ENCODE measurements around the gene EVX1. TPM values are rescaled to one million over a fixed set of nuclear protein-coding genes. Genes with fewer than 3 reads are reported as not detected.

Gene EVX1
- total RNA-seq, 1 donor: not detected

DNA sequence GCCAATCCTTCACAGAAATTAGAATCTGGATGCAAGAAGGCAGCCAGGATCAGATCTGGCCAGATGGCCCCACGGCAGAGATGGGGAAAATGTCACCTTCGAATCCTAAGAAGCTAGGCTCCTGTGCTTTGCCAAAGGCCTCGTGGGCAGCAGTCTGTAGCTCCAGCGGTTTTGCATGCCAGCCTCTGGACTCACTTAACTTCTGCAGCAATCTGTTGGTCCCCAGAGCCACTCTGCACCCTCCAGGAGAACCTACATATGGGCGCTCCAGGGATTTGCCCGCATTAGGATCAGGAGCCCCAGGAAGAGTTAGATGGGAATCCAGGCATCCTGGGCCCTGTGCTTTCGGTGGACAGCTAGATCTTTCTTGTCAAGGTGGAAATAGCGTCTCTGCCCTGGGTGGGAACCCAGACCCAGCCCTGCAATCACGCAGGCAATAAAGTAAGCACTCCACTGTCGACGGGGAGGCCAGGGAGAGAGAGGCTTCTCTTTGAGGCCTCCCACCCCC is 32.6 kb upstream of the EVX1 start:
- Histone ChIP-seq H4K20me1 (ENCODE audit: insufficient read depth, low read length) (no peaks in the 10 kb centered on the region), H3K27me3 (ENCODE audit: insufficient read depth, low read length) (peaks cover 11% of the 10 kb centered on the region), H3K36me3 (ENCODE audit: insufficient read depth, low read length) (no peaks in the 10 kb centered on the region), H3K4me3 (ENCODE audit: insufficient read depth, low read length) (peak overlapping the region; percentile 67), H2AFZ (ENCODE audit: low read length) (peak overlapping the region; percentile 86), H3K27ac (ENCODE audit: low read depth, low read length) (no peak overlapping the region), H3K79me2 (ENCODE audit: insufficient read depth, low read length) (no peaks in the 10 kb centered on the region), H3K9me3 (ENCODE audit: low read depth, low read length) (no peaks in the 10 kb centered on the region), H3K4me1 (ENCODE audit: insufficient read depth, low read length) (peaks cover 12% of the 10 kb centered on the region), H3K4me2 (ENCODE audit: insufficient read depth, low read length) (peak overlapping the region; percentile 85)
- TF ChIP-seq, protein P1, sequence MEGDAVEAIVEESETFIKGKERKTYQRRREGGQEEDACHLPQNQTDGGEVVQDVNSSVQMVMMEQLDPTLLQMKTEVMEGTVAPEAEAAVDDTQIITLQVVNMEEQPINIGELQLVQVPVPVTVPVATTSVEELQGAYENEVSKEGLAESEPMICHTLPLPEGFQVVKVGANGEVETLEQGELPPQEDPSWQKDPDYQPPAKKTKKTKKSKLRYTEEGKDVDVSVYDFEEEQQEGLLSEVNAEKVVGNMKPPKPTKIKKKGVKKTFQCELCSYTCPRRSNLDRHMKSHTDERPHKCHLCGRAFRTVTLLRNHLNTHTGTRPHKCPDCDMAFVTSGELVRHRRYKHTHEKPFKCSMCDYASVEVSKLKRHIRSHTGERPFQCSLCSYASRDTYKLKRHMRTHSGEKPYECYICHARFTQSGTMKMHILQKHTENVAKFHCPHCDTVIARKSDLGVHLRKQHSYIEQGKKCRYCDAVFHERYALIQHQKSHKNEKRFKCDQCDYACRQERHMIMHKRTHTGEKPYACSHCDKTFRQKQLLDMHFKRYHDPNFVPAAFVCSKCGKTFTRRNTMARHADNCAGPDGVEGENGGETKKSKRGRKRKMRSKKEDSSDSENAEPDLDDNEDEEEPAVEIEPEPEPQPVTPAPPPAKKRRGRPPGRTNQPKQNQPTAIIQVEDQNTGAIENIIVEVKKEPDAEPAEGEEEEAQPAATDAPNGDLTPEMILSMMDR (IDR thresholded peaks at IDR 0.05; ENCODE audit: extremely low read depth, low read depth, low read length): no peak
- DNase-seq (ENCODE audit: insufficient read length, low spot score, missing footprints): no peak

DNA sequence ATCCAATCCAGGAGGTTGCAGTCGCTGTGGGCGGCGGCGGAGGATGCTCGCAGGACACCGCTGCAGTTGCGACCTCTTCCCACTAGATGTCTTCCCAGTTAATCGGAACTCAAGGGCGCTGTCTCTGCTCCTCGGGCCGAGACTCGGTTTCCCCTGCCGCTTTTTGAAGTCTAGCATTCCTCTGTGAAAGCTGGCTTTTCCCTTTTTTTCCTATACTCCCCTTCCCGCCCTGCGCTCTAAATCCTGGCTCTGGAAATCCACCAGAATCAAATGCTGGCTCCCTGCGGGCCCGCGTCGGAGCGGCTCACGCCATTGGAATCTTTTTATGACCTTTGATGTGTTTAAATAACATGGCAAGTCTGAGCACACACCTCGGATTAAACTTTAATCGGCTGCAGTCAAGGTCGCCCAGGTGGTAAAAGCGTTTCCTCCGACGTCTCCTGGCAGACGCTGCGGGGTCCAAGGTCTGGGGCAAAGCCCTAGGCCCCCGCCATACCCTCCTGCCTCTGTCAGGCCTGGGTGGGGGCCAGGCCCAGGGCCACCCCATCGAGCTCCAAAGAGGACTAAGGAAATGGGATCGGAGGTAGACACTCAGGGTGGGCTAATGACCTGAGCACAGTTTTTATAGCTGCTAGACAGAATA is 32.0 kb upstream of the EVX1 start:
- H3K36me3 ChIP-seq (ENCODE audit: insufficient read depth, low read length): no peaks in the 10 kb centered on the region
- H4K20me1 ChIP-seq (ENCODE audit: insufficient read depth, low read length): no peaks in the 10 kb centered on the region
- H2AFZ ChIP-seq (ENCODE audit: low read length): peak overlapping the region; percentile 86
- H3K27me3 ChIP-seq (ENCODE audit: insufficient read depth, low read length): peaks cover 9% of the 10 kb centered on the region
- no peaks in the 10 kb centered on the region for H3K9me3 ChIP-seq (ENCODE audit: low read depth, low read length)
- H3K4me3 ChIP-seq (ENCODE audit: insufficient read depth, low read length): peak overlapping the region; percentile 67
- no peak overlapping the region for H3K27ac ChIP-seq (ENCODE audit: low read depth, low read length)
- H3K4me1 ChIP-seq (ENCODE audit: insufficient read depth, low read length): peaks cover 7% of the 10 kb centered on the region
- DNase-seq (ENCODE audit: insufficient read length, low spot score, missing footprints): peak; percentile 96
- H3K4me2 ChIP-seq (ENCODE audit: insufficient read depth, low read length): peak overlapping the region; percentile 85
- H3K79me2 ChIP-seq (ENCODE audit: insufficient read depth, low read length): no peaks in the 10 kb centered on the region
- TF ChIP-seq, protein P1 (IDR thresholded peaks at IDR 0.05; ENCODE audit: extremely low read depth, low read depth, low read length): peak; percentile 71

DNA sequence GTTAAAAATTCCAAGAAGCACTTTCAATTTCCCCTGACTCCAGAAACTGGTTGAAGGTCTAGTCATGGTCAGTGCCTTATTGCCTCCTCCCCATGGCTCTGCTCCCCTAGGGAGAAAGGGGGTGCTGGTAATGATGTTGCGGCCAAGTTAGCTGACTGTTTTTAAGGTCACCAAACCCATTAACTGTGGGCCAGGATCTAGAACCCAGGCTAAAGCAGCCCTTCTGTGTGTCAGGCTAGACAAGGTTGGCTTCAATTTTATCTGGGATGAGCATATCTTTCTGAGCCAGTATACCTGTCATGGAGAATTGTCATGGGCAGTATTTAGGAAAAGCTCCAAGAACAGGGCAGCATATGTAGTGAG is 31.5 kb upstream of the EVX1 start:
- Histone ChIP-seq H3K27me3 (ENCODE audit: insufficient read depth, low read length) (peaks cover 4% of the 10 kb centered on the region), H3K79me2 (ENCODE audit: insufficient read depth, low read length) (no peaks in the 10 kb centered on the region), H3K4me1 (ENCODE audit: insufficient read depth, low read length) (peaks cover 6% of the 10 kb centered on the region), H3K36me3 (ENCODE audit: insufficient read depth, low read length) (no peaks in the 10 kb centered on the region), H3K27ac (ENCODE audit: low read depth, low read length) (no peak overlapping the region), H3K4me2 (ENCODE audit: insufficient read depth, low read length) (peak overlapping the region; percentile 85), H4K20me1 (ENCODE audit: insufficient read depth, low read length) (no peaks in the 10 kb centered on the region), H3K4me3 (ENCODE audit: insufficient read depth, low read length) (peak overlapping the region; percentile 67), H3K9me3 (ENCODE audit: low read depth, low read length) (no peaks in the 10 kb centered on the region), H2AFZ (ENCODE audit: low read length) (peak overlapping the region; percentile 23)
- DNase-seq (ENCODE audit: insufficient read length, low spot score, missing footprints): peak; percentile 84
- TF ChIP-seq, protein P1 (IDR thresholded peaks at IDR 0.05; ENCODE audit: extremely low read depth, low read depth, low read length): no peak

DNA sequence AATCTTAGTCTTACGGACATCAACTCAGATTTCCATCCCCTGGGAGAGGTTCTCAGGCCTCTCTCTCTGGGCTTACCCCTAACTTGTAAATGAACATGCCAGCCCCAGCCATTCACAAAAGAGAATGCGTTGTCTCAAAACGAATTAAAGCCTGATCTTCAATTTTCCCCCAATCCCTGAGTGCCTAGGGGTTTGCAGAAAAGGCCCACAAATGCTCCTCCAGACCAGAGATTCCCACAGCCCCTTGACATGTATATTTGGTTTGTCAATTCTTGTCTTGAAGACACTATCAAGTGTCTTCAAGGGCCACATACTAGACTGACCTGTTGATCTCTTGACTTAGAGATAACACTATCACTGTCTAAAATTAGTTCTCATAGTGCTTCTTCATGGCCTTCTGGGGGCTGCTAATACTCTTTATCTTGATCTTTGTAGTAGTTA is 30.8 kb upstream of the EVX1 start:
- no peaks in the 10 kb centered on the region for H3K79me2 ChIP-seq (ENCODE audit: insufficient read depth, low read length)
- H3K4me1 ChIP-seq (ENCODE audit: insufficient read depth, low read length): peaks cover 6% of the 10 kb centered on the region
- no peak overlapping the region for H3K4me3 ChIP-seq (ENCODE audit: insufficient read depth, low read length)
- H3K27me3 ChIP-seq (ENCODE audit: insufficient read depth, low read length): no peaks in the 10 kb centered on the region
- no peaks in the 10 kb centered on the region for H3K36me3 ChIP-seq (ENCODE audit: insufficient read depth, low read length)
- no peak overlapping the region for H2AFZ ChIP-seq (ENCODE audit: low read length)
- DNase-seq (ENCODE audit: insufficient read length, low spot score, missing footprints): no peak
- H4K20me1 ChIP-seq (ENCODE audit: insufficient read depth, low read length): no peaks in the 10 kb centered on the region
- H3K9me3 ChIP-seq (ENCODE audit: low read depth, low read length): no peaks in the 10 kb centered on the region
- H3K4me2 ChIP-seq (ENCODE audit: insufficient read depth, low read length): no peak overlapping the region
- TF ChIP-seq, protein P1 (IDR thresholded peaks at IDR 0.05; ENCODE audit: extremely low read depth, low read depth, low read length): no peak
- no peak overlapping the region for H3K27ac ChIP-seq (ENCODE audit: low read depth, low read length)

All from osteoblast (primary cell).